HCT116 (cell line): ENCODE data around the gene CCDC183.

Experiments used
- CEBPB ChIP-seq: IDR thresholded peaks from 2 replicates; pipeline ENCODE4 v1.6.1; 2012; ENCODE audit warnings: low read depth
- TF ChIP-seq, protein P1 (sequence below): IDR thresholded peaks from 2 replicates; pipeline ENCODE4 v1.6.1; 2011; ENCODE audit warnings: mild to moderate bottlenecking, low read length, moderate library complexity; ENCODE audit not compliant: insufficient replicate concordance; ENCODE audit errors: extremely low read depth

DNA sequence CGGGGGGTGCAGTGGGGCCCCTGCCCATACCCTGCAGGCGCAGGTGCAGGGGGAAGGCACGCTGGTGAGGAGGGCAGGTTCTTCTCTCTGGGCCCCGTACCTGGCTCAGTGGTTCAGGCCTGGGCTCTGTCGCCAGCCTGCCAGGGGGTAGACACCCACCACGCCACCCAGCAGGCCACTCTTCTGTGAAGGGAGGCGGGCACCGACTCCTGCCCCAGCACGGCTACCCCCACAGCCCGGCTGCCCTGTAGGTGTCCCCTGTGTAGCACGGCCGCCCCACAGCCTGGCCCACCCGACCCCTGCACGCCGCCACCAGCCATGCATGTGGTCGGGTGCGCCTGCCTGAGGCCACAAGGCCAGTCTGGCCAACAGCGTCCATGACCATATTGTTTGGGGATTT lies 49.5 kb upstream of the CCDC183 start:
- TF ChIP-seq CEBPB = no peak
- TF ChIP-seq, protein P1, sequence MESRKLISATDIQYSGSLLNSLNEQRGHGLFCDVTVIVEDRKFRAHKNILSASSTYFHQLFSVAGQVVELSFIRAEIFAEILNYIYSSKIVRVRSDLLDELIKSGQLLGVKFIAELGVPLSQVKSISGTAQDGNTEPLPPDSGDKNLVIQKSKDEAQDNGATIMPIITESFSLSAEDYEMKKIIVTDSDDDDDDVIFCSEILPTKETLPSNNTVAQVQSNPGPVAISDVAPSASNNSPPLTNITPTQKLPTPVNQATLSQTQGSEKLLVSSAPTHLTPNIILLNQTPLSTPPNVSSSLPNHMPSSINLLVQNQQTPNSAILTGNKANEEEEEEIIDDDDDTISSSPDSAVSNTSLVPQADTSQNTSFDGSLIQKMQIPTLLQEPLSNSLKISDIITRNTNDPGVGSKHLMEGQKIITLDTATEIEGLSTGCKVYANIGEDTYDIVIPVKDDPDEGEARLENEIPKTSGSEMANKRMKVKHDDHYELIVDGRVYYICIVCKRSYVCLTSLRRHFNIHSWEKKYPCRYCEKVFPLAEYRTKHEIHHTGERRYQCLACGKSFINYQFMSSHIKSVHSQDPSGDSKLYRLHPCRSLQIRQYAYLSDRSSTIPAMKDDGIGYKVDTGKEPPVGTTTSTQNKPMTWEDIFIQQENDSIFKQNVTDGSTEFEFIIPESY = no peak
